OCI-LY1 (cell line): Measurements from ENCODE around the gene SSBP2.

Experiments used
- H2AFZ ChIP-seq: fragments of 200-600 bp; sonication (generic), shearing (Covaris generic); 2 replicates; pipeline ENCODE4 v1.6.0; 2014; ENCODE audit warnings: antibody characterized with exemption, mild to moderate bottlenecking, low read length
- H3F3A ChIP-seq: fragments of 200-600 bp; sonication (generic), shearing (Covaris generic); 2 replicates; pipeline ENCODE4 v1.6.0; 2014; ENCODE audit warnings: mild to moderate bottlenecking, antibody characterized with exemption, low read length, moderate library complexity; ENCODE audit not compliant: insufficient read depth
- H3K27ac ChIP-seq: fragments of 200-600 bp; sonication (generic); 2 replicates; pipeline ENCODE4 v1.5.1; 2014; ENCODE audit warnings: low read length, mixed run types, mild to moderate bottlenecking, low read depth; ENCODE audit not compliant: poor library complexity, severe bottlenecking
- H3K27me3 ChIP-seq: fragments of 200-600 bp; sonication (generic); 2 replicates; pipeline ENCODE4 v1.6.0; 2014; ENCODE audit warnings: antibody characterized with exemption, mild to moderate bottlenecking, low read length, moderate library complexity; ENCODE audit not compliant: insufficient read depth
- H3K36me3 ChIP-seq: fragments of 200-600 bp; sonication (generic); 2 replicates; pipeline ENCODE4 v1.6.1; 2014; ENCODE audit warnings: mild to moderate bottlenecking, antibody characterized with exemption, low read length, moderate library complexity, mixed read lengths; ENCODE audit not compliant: insufficient read depth
- H3K4me1 ChIP-seq: fragments of 200-600 bp; sonication (generic); 2 replicates; pipeline ENCODE4 v1.5.1; 2014; ENCODE audit warnings: mild to moderate bottlenecking, low read length, moderate library complexity; ENCODE audit not compliant: insufficient read depth, severe bottlenecking
- H3K4me2 ChIP-seq: fragments of 200-600 bp; sonication (generic), shearing (Covaris generic); 2 replicates; pipeline ENCODE4 v1.6.1; 2014; ENCODE audit warnings: low read length
- H3K4me3 ChIP-seq: fragments of 200-600 bp; sonication (generic); 2 replicates; pipeline ENCODE4 v1.5.1; 2014; ENCODE audit warnings: low read length, low read depth, mild to moderate bottlenecking, mixed read lengths; ENCODE audit not compliant: poor library complexity, severe bottlenecking
- H3K79me2 ChIP-seq: fragments of 200-600 bp; shearing (Covaris generic); 2 replicates; pipeline ENCODE4 v1.6.1; 2016; ENCODE audit warnings: mixed run types, low read length, mixed read lengths; ENCODE audit not compliant: insufficient read depth
- H3K9ac ChIP-seq: fragments of 200-600 bp; sonication (generic), shearing (Covaris generic); 2 replicates; pipeline ENCODE4 v1.6.1; 2014; ENCODE audit warnings: mild to moderate bottlenecking, low read length, mixed read lengths
- H3K9me2 ChIP-seq: fragments of 200-600 bp; sonication (generic), shearing (Covaris generic); 2 replicates; pipeline ENCODE4 v1.6.1; 2014; ENCODE audit warnings: low read depth, mild to moderate bottlenecking, low read length, mixed read lengths
- H3K9me3 ChIP-seq: fragments of 200-600 bp; shearing (Covaris generic); 2 replicates; pipeline ENCODE4 v1.6.1; 2014; ENCODE audit warnings: low read length, mixed read lengths
- H4K20me1 ChIP-seq: fragments of 200-600 bp; sonication (generic), shearing (Covaris generic); 2 replicates; pipeline ENCODE4 v1.6.0; 2016; ENCODE audit warnings: mild to moderate bottlenecking, low read length; ENCODE audit not compliant: insufficient read depth
- EZH2 ChIP-seq: fragments of 200-600 bp; sonication (generic), shearing (Covaris generic); IDR thresholded peaks from 2 replicates; pipeline ENCODE4 v1.8.0; 2017; ENCODE audit warnings: borderline replicate concordance, mixed run types, mild to moderate bottlenecking, antibody characterized with exemption, low read length, moderate library complexity, mixed read lengths
- TF ChIP-seq, protein P1 (sequence below): fragments of 200-600 bp; sonication (generic), shearing (Covaris generic); IDR thresholded peaks from 2 replicates; pipeline ENCODE4 v1.5.1; 2017; ENCODE audit warnings: mild to moderate bottlenecking, antibody characterized with exemption, low read length, moderate library complexity, mixed read lengths

SSBP2 gene

GRCh38 chr5:81513982-81514381 is 236.9 kb downstream of the SSBP2 start:
- Histone ChIP-seq H3K79me2 (no peaks in the 10 kb centered on the region), H3K4me2 (no peak overlapping the region), H3F3A (0 out of 2 replicates have a peak, but pooled peaks cover 6% of the 10 kb centered on the region), H3K36me3 (no peaks in the 10 kb centered on the region), H3K27me3 (no peaks in the 10 kb centered on the region), H2AFZ (no peak overlapping the region), H3K9me2 (no peaks in the 10 kb centered on the region), H4K20me1 (no peaks in the 10 kb centered on the region), H3K9ac (no peak overlapping the region), H3K27ac (no peak overlapping the region), H3K4me1 (peaks cover 8% of the 10 kb centered on the region), H3K9me3 (no peaks in the 10 kb centered on the region), H3K4me3 (no peak overlapping the region)
- TF ChIP-seq EZH2, result no peak
- TF ChIP-seq, protein P1, sequence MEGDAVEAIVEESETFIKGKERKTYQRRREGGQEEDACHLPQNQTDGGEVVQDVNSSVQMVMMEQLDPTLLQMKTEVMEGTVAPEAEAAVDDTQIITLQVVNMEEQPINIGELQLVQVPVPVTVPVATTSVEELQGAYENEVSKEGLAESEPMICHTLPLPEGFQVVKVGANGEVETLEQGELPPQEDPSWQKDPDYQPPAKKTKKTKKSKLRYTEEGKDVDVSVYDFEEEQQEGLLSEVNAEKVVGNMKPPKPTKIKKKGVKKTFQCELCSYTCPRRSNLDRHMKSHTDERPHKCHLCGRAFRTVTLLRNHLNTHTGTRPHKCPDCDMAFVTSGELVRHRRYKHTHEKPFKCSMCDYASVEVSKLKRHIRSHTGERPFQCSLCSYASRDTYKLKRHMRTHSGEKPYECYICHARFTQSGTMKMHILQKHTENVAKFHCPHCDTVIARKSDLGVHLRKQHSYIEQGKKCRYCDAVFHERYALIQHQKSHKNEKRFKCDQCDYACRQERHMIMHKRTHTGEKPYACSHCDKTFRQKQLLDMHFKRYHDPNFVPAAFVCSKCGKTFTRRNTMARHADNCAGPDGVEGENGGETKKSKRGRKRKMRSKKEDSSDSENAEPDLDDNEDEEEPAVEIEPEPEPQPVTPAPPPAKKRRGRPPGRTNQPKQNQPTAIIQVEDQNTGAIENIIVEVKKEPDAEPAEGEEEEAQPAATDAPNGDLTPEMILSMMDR, result peak; percentile 53

DNA sequence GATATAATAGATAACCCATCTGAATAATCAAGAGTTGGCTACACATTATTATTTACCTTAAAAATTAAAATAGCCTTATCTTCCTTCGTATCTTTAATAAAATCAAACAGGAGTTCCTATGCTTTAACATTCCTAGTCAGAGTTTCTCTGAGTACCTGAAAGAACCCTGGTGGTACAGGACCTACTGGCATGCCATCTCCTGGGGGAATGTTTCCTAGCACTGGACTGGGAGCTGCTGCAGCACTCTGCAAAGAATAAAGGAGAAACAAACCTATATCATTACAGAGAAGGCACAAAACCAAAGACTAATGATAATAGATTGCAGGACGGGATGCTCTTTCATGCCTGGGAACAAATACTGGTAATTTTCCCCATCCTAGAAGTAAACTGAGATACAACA is 237.4 kb downstream of the SSBP2 start:
- Histone ChIP-seq H3K36me3 (no peaks in the 10 kb centered on the region), H3K27ac (no peak overlapping the region), H3K4me3 (no peak overlapping the region), H3K79me2 (no peaks in the 10 kb centered on the region), H3K27me3 (no peaks in the 10 kb centered on the region), H3F3A (0 out of 2 replicates have a peak, but pooled peaks cover 7% of the 10 kb centered on the region), H3K9ac (no peak overlapping the region), H4K20me1 (no peaks in the 10 kb centered on the region), H3K9me2 (no peaks in the 10 kb centered on the region), H2AFZ (no peak overlapping the region), H3K4me1 (peaks cover 3% of the 10 kb centered on the region), H3K4me2 (no peak overlapping the region), H3K9me3 (no peaks in the 10 kb centered on the region)
- no peak for TF ChIP-seq EZH2
- TF ChIP-seq, protein P1, result no peak

DNA sequence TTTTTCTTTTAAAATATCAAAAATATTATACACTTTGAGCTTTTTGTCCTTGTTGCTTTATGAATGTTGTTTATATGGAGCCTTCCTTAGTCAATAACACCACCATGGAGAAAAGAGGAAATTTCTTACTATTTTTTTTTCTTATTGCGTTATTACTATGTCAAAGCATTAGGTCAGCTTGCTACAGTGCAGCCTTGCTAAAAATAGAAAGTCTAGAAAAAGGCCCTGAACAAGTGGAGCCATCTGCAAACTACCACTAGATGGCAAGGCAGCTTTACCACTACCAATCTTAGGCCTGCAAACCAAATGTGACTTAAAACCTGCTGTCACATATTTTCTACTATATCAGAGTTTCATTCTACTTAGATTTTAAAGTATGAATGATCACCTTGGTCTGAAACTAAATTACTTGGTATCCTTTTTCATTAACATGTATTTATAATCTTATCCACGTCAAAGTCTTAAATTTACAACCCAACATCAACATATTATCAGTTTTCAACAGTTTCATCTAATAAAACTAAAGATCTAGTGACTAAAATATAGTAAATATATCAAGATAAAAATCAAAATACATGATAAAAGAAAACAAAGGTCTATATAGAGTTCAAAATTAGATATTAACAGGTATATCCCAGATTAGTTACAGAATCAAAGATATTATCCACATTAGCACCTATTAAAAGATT is 243.9 kb downstream of the SSBP2 start:
- Histone ChIP-seq H3K9me3 (no peaks in the 10 kb centered on the region), H4K20me1 (no peaks in the 10 kb centered on the region), H3K27me3 (no peaks in the 10 kb centered on the region), H3K36me3 (peaks cover 10% of the 10 kb centered on the region; the same call in 1 of the 2 replicates), H3K4me1 (peaks cover 12% of the 10 kb centered on the region), H3K27ac (no peak overlapping the region), H3K9ac (no peak overlapping the region), H3K79me2 (no peaks in the 10 kb centered on the region), H3K4me2 (no peak overlapping the region), H3K4me3 (no peak overlapping the region), H2AFZ (no peak overlapping the region), H3F3A (0 out of 2 replicates have a peak, but pooled peaks cover 7% of the 10 kb centered on the region), H3K9me2 (no peaks in the 10 kb centered on the region)
- no peak for TF ChIP-seq EZH2
- TF ChIP-seq, protein P1, result peak; percentile 87
